Amygdala (tissue), 56 donors: ENCODE data around the gene IL18R1.

Experiments used
- DNase-seq, 56 donors: peaks; one replicate each; lab custom pipeline; 2025; lab: John Stamatoyannopoulos, UW

IL18R1 gene

DNA sequence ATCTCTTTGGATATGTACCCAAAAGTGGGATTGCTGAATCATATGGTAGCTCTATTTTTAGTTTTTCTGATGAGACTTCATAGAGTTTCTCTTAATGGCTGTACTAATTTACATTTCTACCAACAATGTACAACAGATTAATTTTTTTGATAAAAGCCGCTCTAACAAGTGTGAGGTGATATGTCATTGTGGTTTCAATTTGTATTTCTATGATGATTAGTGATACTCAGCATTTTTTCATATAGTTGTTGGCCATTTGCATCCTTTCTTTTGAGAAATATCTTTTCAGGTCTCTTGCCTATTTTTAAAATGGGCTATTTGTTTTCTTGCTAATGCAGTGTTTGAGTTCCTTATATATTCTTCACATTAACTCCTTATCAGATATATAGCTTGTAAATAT lies 71.7 kb downstream of the IL18R1 start:
- DNase-seq = no peak

GRCh38 chr2:102428573-102428972 lies 73.0 kb downstream of the IL18R1 start:
- DNase-seq = no peak

DNA sequence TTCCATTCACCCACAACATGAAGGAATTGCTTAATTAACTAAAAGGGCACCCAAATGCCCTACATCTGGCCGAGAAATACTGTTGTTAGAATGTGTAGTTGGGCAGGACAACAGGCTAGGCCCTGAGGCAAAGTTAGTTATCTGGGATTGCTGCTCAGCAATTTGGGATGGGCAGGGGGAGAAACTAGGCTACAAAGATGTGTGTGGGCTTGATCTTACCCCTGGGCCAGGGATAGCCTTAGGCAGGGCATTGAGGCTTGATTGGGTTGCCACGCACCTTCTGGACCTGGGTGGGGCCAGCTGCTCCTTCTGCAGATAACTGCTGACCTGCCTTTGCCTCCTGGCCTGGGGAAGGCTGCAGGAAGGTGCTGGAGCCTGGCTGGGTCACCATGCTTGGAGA lies 76.8 kb downstream of the IL18R1 start:
- DNase-seq = no peak

- no peak for DNase-seq
These were observed 78.5 kb downstream of the IL18R1 start for GRCh38 chr2:102433973-102434654.

- DNase-seq = no peak
These were observed 79.2 kb downstream of the IL18R1 start for GRCh38 chr2:102434655-102435381.

DNA sequence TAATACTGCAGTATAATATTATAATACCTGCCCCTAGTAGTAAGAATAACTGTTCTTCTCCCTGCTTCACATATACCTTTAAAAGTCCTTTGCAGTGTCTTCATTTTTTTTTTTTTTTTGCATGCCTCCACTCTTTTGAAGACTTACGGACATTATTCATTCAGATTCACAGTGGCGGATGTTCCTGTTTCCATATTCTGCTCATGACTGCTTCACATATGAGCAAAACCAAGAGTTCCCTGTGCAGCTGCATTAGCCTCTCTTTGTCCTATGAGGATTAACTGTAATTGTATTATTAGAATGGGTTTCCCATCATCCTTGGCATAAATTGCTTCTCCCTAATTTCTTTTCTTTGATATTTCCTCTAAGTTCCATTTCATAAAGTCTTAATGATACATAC lies 80.1 kb downstream of the IL18R1 start:
- DNase-seq = no peak

DNA sequence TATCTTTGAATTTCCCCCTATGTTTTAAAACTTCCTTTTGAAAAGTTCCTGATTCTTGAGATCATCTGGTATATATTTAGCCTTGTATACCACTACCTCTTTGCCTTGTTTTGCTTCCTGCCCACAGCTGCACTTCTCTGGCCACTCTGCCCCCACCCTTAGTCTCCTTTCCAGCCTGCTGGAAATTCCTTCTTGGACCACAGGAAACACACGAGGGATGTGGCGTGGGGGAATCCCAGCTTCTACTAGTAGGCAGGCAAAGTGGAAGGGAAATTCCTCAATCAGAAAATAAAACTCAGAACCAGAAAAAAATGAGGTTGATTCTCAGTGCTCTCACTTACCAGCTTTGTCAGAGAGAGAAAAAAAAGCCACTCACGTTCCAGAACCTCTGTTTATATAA lies 80.7 kb downstream of the IL18R1 start:
- no peak for DNase-seq

DNA sequence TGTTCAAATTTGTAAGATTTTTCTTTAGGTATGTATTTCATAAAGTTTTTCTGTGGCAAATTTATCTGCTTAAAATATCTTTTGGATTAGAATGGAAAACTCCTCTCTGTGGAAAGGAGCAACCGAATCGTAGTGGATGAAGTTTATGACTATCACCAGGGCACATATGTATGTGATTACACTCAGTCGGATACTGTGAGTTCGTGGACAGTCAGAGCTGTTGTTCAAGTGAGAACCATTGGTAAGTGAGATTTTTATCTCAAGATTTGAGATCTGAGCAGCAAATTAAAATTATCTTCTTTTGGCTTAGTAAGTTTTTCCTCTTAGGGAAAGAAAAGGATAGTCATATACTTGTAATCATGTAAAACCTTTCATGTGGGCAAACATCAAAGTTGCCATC lies 81.5 kb downstream of the IL18R1 start:
- no peak for DNase-seq

- no peak for DNase-seq
These were observed 82.5 kb downstream of the IL18R1 start for GRCh38 chr2:102438111-102438510.

DNA sequence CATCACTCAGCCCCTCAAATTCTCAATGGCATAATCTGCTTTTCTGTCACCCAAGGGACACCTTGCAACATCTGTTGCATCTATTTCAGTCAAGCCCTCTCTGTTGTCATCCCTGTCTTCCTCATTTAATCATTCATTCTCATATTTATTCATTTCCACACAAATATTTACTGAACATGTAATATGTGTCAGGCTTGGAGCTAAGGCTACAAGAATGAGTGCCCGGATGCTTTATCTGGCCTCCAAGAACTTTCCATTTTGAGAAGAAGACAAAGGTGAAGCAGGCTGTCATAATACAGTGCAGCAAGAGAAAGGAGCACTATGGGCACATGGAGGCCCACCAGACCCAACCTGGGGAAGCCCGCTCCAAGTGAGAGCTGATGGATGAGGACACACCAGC lies 83.0 kb downstream of the IL18R1 start:
- DNase-seq = no peak

DNA sequence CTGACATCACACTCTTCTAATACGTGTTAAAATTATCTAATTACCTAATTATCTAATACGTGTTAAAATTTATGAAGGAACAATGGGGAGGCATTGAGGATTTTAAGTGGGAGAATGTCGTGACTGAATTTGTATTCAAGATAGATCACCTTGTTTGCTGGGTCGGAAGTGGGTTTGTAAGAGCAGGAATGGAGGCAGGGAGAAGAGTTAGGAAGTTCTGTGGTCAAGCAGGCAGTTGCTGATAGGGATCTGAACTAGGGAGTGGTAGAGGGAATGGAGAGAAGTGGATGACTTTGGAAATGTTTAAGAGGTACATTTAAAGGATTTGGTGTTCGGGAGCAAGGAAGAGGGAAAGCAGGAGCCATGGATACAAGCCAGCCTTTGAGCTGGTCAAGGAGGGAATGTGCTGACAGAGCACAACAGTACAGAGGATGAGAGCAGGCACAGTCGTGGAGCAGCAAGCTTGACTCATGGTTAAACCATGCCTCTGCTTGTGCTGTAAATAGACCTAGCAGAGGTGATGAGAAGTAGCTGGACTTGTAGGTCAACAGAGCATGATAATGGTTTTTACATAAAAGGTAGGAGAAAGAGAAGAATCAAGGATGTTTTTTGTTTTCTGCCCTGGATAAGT lies 83.6 kb downstream of the IL18R1 start:
- DNase-seq = no peak

DNA sequence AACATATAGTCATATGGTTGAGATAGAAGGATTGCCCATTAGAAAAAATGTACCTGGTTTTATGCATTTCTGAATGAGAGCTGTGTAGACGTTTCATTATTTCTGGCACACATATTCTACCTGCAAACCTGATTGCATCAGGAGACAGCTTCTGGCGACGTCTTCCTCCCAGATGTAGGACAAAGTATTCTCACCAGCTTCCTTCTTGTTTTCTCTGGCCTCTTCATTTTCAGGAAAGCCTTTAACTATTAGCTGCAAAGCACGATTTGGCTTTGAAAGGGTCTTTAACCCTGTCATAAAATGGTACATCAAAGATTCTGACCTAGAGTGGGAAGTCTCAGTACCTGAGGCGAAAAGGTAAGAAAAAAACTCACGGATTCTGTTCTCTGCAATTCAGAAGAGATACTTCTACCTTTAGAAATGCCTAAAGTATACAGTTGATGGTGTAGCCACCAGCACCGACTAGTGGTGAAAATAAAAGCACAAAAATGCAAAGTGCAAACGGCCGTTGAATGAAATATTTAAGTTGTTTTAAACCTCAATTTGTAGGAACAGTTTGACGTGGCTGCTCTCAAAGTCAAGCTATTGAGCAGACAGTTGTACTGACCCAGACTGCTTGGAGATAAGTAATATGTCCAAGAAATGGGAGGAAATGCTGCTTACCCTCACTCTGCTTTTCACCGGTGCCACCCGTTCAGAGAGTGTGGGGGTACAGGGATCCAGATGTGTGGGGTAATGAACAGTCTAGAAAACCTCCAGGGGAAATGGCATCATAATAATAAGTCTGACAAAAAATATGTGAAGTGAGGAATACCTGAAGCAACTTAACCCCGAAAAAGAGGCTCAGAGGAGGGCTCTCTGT lies 87.6 kb downstream of the IL18R1 start:
- DNase-seq = peak in 5 of 56 donors; percentile 1 to 25 (median 2)

- DNase-seq = no peak
These were observed 88.6 kb downstream of the IL18R1 start for GRCh38 chr2:102444233-102444632.

- no peak for DNase-seq
These were observed 91.3 kb downstream of the IL18R1 start for GRCh38 chr2:102446936-102447335.
